PFSK-1 (cell line): ENCODE measurements around the gene CDC45.

ENCODE experiments used
- FOXP2 ChIP-seq: optimal IDR thresholded peaks from 2 replicates; pipeline ENCODE3; 2011; ENCODE audit warnings: borderline replicate concordance, control low read depth, inconsistent platforms; ENCODE audit not compliant: insufficient read depth; ENCODE audit errors: extremely low read length, extremely low read depth
- POLR2AphosphoS5 ChIP-seq: IDR thresholded peaks from 2 replicates; pipeline ENCODE4 v1.6.1; 2012; ENCODE audit warnings: low read depth, mild to moderate bottlenecking, control low read depth, low read length, moderate library complexity
- SIN3A ChIP-seq: IDR thresholded peaks from 2 replicates; pipeline ENCODE4 v1.6.1; 2012; ENCODE audit warnings: mild to moderate bottlenecking, low read length, moderate library complexity, borderline replicate concordance; ENCODE audit not compliant: insufficient read depth
- TAF1 ChIP-seq: IDR thresholded peaks from 2 replicates; pipeline ENCODE4 v1.6.1; 2012; ENCODE audit warnings: low read length, control low read depth, borderline replicate concordance; ENCODE audit not compliant: insufficient read depth
- TF ChIP-seq, protein P1 (sequence below), 2 experiments: IDR thresholded peaks; 2 replicates each; pipeline versions ENCODE4 v1.6.1 to v1.8.0; 2011 to 2012; ENCODE audit warnings: low read depth in 2 of 2, low read length in 2 of 2, control low read depth in 1 of 2, inconsistent platforms in 1 of 2, mild to moderate bottlenecking in 1 of 2, moderate library complexity in 1 of 2; ENCODE audit not compliant: insufficient read depth in 1 of 2

The CDC45 gene

DNA sequence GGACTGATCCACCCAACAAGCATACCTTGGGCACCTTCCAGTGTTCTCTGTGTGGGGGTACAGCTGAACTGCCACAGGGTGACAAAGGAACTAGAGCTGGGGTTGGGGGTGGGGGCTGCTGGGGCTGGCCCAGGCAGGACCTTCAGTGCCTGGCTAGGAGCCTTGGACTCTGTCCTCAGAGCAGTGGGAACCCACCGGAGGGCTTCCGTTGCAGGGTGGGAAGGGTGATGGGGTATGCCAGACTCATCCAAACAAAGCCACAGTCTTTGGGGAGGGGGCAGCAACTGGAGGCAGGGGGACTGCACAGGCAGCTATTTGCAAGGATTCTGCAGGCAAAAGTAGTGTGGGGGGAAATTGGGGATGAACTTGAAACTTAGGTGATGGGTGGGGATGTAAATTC, 80.2 kb downstream of the CDC45 start:
- TF ChIP-seq SIN3A (no peak), TAF1 (no peak), FOXP2 (no peak), POLR2AphosphoS5 (no peak)
- TF ChIP-seq, protein P1, sequence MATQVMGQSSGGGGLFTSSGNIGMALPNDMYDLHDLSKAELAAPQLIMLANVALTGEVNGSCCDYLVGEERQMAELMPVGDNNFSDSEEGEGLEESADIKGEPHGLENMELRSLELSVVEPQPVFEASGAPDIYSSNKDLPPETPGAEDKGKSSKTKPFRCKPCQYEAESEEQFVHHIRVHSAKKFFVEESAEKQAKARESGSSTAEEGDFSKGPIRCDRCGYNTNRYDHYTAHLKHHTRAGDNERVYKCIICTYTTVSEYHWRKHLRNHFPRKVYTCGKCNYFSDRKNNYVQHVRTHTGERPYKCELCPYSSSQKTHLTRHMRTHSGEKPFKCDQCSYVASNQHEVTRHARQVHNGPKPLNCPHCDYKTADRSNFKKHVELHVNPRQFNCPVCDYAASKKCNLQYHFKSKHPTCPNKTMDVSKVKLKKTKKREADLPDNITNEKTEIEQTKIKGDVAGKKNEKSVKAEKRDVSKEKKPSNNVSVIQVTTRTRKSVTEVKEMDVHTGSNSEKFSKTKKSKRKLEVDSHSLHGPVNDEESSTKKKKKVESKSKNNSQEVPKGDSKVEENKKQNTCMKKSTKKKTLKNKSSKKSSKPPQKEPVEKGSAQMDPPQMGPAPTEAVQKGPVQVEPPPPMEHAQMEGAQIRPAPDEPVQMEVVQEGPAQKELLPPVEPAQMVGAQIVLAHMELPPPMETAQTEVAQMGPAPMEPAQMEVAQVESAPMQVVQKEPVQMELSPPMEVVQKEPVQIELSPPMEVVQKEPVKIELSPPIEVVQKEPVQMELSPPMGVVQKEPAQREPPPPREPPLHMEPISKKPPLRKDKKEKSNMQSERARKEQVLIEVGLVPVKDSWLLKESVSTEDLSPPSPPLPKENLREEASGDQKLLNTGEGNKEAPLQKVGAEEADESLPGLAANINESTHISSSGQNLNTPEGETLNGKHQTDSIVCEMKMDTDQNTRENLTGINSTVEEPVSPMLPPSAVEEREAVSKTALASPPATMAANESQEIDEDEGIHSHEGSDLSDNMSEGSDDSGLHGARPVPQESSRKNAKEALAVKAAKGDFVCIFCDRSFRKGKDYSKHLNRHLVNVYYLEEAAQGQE (IDR thresholded peaks at IDR 0.05; ENCODE audit: insufficient read depth in 1 of 2, low read depth in 2 of 2, low read length in 2 of 2), result no peak

DNA sequence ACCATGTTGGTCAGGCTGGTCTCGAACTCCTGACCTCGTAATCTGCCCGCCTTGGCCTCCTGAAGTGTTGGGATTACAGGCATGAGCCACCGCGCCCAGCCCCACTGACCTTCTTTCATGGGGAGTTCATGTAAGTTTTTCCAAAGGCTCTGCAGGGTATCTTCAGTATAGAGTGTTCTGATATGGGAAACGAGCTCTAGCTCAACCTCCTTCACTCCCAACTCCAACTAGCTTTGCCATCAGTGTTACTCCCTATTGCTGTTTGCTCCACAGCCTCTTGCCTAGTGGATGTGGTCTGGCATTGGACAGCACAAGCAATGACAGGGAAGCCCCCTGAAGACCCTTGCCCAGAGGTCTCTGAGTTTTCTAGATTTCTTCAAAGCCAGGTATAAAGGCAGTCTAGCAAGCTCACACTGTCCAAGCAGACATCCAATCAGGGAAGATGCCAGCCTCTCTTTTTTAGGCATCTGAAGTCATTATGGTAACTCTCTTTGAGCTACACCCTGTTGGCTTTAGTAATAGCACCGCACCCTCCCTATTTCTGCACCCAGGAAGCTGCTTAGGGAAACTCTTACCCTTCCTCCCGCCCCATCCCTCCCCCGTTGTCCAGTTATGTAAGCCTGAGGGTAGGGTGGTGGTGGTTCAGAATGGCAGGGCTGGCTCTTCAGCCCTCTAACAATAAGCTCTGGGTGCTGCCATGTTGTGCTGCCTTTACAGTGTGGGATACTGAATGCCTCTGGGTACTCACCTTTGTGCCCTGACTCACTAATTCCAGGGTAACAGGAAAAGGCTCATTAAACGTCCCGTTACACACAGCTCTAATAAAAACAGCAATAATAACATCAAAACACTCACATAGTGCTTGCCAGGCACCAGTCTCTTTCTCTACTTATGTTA, 85.9 kb downstream of the CDC45 start:
- TF ChIP-seq, protein P1 (IDR thresholded peaks at IDR 0.05; ENCODE audit: insufficient read depth in 1 of 2, low read depth in 2 of 2, low read length in 2 of 2), result no peak
- TF ChIP-seq POLR2AphosphoS5 (no peak), FOXP2 (no peak)

DNA sequence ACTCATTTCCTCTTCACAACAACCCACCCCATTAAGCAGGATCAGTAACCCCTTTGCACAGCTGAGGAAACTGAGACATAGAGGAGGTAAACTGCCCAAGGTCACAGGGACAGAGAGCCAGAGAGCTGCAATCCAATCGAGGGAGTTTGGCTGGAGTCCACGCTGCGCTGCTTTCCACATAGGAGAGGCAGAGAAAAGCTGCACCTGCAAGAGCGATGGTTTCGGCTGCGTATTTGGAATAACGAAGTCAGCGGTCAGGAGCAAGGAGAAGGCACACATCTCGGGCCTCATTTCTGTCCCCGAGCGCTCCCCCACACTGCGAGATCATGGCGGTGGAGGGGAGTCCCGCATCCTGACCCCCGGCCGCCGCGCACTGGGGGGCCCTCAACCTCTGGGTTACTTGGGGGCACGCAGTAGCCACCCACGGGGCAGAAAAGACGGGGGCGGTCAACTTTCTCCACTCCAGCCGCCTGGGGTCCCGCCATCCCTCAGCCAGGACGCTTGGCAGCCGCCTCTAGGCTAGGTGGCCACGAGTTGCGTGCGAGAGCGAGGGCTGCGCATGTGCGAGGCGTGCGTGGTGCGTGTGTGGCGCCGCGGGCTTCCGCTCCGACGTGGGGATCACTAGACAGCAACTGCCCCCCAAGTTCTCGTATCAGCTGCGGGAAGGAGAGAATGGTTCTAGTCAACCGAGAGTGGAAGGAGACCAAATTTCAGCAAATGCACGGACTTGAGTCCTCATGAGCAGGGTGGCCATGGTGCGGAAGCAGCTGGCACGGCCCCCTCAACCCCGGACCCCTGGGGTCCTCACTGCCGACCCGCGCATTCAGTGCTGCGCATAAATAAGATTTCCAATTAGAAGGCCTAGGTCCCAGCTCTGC, 86.8 kb downstream of the CDC45 start:
- TF ChIP-seq SIN3A, result no peak
- no peak for TF ChIP-seq TAF1
- no peak for TF ChIP-seq POLR2AphosphoS5
- TF ChIP-seq FOXP2, result no peak
- TF ChIP-seq, protein P1 (IDR thresholded peaks at IDR 0.05; ENCODE audit: insufficient read depth in 1 of 2, low read depth in 2 of 2, low read length in 2 of 2), result no peak

DNA sequence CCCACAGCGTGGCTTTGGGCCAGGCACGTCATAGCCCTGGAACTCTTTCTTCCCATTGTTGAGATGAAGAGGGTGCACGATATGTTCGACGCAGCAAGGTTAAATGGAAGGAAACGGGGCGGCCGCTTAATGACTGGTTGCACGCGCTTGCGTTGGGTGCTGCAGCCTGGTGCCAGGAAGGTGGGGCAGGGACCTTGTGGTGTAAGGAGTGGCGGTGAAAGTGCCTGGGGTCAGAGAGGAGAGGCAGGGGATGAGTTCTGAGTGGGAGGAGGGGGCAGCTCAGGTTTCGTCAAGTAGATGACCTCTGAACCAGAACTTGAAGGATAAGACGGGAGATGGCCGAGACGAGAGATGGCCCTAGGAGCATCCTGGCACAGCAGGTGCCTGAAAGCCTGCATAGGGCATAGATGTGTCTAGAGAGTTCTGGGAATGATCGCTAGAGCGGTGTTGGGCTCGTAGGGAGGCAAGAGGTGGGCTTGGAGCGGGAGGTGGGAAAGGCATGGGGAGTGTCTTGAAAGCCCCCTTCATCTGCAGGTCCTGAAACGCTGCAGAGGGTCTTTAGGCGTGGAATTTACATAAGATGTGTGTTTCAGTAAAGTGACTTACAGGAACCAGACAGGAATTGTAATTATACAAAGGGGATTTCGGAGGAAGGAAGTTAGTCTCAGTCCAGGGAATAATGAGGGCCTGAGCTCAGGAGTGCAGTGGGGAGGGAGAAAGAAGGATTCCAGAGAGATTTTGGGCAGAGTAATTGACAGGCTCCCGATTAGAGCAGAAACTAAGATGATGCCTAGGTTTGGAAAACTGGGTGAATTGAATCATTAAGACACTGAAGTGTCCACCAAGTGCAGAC, 87.7 kb downstream of the CDC45 start:
- TF ChIP-seq FOXP2 (no peak), POLR2AphosphoS5 (no peak)

DNA sequence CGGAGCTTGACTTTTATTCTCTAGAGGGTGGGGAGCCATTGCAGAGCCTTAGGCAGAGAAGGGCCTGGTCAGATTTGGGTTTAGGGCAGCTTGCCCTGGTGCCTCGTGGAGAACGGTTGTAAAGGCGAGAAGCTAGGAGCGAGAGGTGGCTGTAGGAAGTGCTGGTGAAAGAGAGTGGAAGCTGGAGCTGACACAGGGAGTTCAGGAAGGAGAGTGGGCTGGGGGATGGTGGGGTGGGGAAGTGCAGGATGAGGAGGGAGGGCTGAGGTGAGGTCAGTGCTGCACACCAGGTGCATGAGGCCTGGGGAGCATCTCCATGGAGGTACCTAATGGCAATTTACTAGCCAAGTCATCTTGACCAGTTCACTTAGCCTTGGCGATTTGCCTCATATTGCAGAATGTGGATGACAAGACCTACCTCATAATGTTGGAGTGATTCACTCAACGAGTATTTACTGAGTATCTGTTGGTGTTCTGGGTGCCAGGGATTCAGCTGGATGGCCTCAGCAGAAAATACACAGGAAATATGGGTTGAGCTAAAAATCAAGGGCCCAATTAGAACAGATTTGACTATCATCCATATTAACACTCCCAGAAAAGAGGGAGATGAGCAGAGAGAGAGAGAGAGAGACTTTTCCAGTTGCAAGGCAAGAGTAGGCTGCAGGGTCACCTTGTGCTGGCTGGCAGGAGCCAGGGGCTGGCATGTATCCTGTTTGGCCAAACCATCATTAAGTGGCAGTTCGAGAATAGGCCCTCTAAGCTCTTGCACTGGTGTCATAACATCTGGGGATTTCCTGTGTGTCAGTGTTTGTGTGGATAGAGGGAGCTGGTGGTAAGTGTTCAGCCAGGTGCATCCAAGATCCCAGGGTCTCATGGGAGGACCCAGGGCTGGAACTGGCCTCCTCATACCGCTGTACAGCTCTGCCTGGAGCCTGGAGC, 88.9 kb downstream of the CDC45 start:
- TF ChIP-seq POLR2AphosphoS5 (no peak), SIN3A (no peak), FOXP2 (no peak), TAF1 (no peak)
- TF ChIP-seq, protein P1 (IDR thresholded peaks at IDR 0.05; ENCODE audit: insufficient read depth in 1 of 2, low read depth in 2 of 2, low read length in 2 of 2), result no peak
